ENCODE measurements around the gene ITPR1. TPM values are rescaled to one million over a fixed set of nuclear protein-coding genes. Genes with fewer than 3 reads are reported as not detected.
A peak's percentile ranks its signal among the peaks of the same experiment; 100 is the strongest.

Gene ITPR1
- total RNA-seq, 2 experiments from 2014 or later, result 84.4 to 104 TPM

- no peak overlapping the region for H2AFZ ChIP-seq (ENCODE audit: low read length)
- no peaks in the 10 kb centered on the region for H3K4me1 ChIP-seq (ENCODE audit: insufficient read depth, low read length, poor library complexity, severe bottlenecking)
- no peaks in the 10 kb centered on the region for H4K20me1 ChIP-seq (ENCODE audit: insufficient read depth, low read length)
- DNase-seq (ENCODE audit: low spot score), result no peak
- no peaks in the 10 kb centered on the region for H3K79me2 ChIP-seq (ENCODE audit: insufficient read depth, low read depth, low read length)
- no peaks in the 10 kb centered on the region for H3K9me3 ChIP-seq (ENCODE audit: low read length)
- H3K4me2 ChIP-seq (ENCODE audit: low read length), result no peak overlapping the region
- BruUV-seq (replicated peaks), result no TSS peak
- no peaks in the 10 kb centered on the region for H3K9me2 ChIP-seq (ENCODE audit: insufficient read depth, low read length)
- ChIA-PET POLR2A (no interaction called here), CTCF (ENCODE audit: unreplicated experiment) (no interaction called here)
- intact Hi-C loops (cut with micrococcal nuclease; ENCODE audit: unreplicated experiment), result no loop called here
- peaks cover 52% of the 10 kb centered on the region; the same call in 1 of the 2 replicates for H3K36me3 ChIP-seq (ENCODE audit: insufficient read depth, low read length)
- TF ChIP-seq EZH2phosphoT487 (IDR thresholded peaks at IDR 0.05; ENCODE audit: borderline replicate concordance, low read depth, low read length) (no peak), CTCF (conservative IDR thresholded peaks at IDR 0.05; ENCODE audit: low read length) (no peak)
- no peak overlapping the region for H3K4me3 ChIP-seq (ENCODE audit: low read depth, low read length, poor library complexity, severe bottlenecking)
- H3K27ac ChIP-seq (ENCODE audit: low read depth, low read length, poor library complexity, severe bottlenecking), result no peak overlapping the region
Observed at GRCh38 chr3:4718179-4718736, 225.1 kb downstream of the ITPR1 start.

- Histone ChIP-seq H3K36me3 (ENCODE audit: insufficient read depth, low read length) (peaks cover 49% of the 10 kb centered on the region; the same call in 1 of the 2 replicates), H3K4me1 (ENCODE audit: insufficient read depth, low read length, poor library complexity, severe bottlenecking) (no peaks in the 10 kb centered on the region), H3K79me2 (ENCODE audit: insufficient read depth, low read depth, low read length) (no peaks in the 10 kb centered on the region), H3K9me3 (ENCODE audit: low read length) (no peaks in the 10 kb centered on the region), H4K20me1 (ENCODE audit: insufficient read depth, low read length) (no peaks in the 10 kb centered on the region), H2AFZ (ENCODE audit: low read length) (no peak overlapping the region), H3K9me2 (ENCODE audit: insufficient read depth, low read length) (no peaks in the 10 kb centered on the region), H3K4me2 (ENCODE audit: low read length) (no peak overlapping the region), H3K27ac (ENCODE audit: low read depth, low read length, poor library complexity, severe bottlenecking) (no peak overlapping the region), H3K4me3 (ENCODE audit: low read depth, low read length, poor library complexity, severe bottlenecking) (no peak overlapping the region)
- BruUV-seq (replicated peaks), result no TSS peak
- TF ChIP-seq EZH2phosphoT487 (IDR thresholded peaks at IDR 0.05; ENCODE audit: borderline replicate concordance, low read depth, low read length), result no peak
- no peak for TF ChIP-seq CTCF (conservative IDR thresholded peaks at IDR 0.05; ENCODE audit: low read length)
- intact Hi-C loops (cut with micrococcal nuclease; ENCODE audit: unreplicated experiment), result no loop called here
- no peak for DNase-seq (ENCODE audit: low spot score)
- POLR2A ChIA-PET, result interaction anchor here (0.7 kb wide), 1 partner anchor 84 kb away, joined by 3 read pairs; no protein-coding TSS in a partner anchor
- CTCF ChIA-PET (ENCODE audit: unreplicated experiment), result no interaction called here
Observed at GRCh38 chr3:4719046-4719501, 225.9 kb downstream of the ITPR1 start.

GRCh38 chr3:4720316-4721075, 227.3 kb downstream of the ITPR1 start:
- BruUV-seq (replicated peaks), result no TSS peak
- no peak for DNase-seq (ENCODE audit: low spot score)
- ChIA-PET POLR2A (no interaction called here), CTCF (ENCODE audit: unreplicated experiment) (no interaction called here)
- intact Hi-C loops (cut with micrococcal nuclease; ENCODE audit: unreplicated experiment), result no loop called here
- H3K9me2 ChIP-seq (ENCODE audit: insufficient read depth, low read length), result no peaks in the 10 kb centered on the region
- no peaks in the 10 kb centered on the region for H4K20me1 ChIP-seq (ENCODE audit: insufficient read depth, low read length)
- H3K27ac ChIP-seq (ENCODE audit: low read depth, low read length, poor library complexity, severe bottlenecking), result no peak overlapping the region
- H3K4me1 ChIP-seq (ENCODE audit: insufficient read depth, low read length, poor library complexity, severe bottlenecking), result no peaks in the 10 kb centered on the region
- H2AFZ ChIP-seq (ENCODE audit: low read length), result no peak overlapping the region
- no peak overlapping the region for H3K4me2 ChIP-seq (ENCODE audit: low read length)
- no peak for TF ChIP-seq EZH2phosphoT487 (IDR thresholded peaks at IDR 0.05; ENCODE audit: borderline replicate concordance, low read depth, low read length)
- peak; percentile 35 for TF ChIP-seq CTCF (conservative IDR thresholded peaks at IDR 0.05; ENCODE audit: low read length)
- H3K79me2 ChIP-seq (ENCODE audit: insufficient read depth, low read depth, low read length), result no peaks in the 10 kb centered on the region
- peaks cover 35% of the 10 kb centered on the region; the same call in 1 of the 2 replicates for H3K36me3 ChIP-seq (ENCODE audit: insufficient read depth, low read length)
- no peak overlapping the region for H3K4me3 ChIP-seq (ENCODE audit: low read depth, low read length, poor library complexity, severe bottlenecking)
- no peaks in the 10 kb centered on the region for H3K9me3 ChIP-seq (ENCODE audit: low read length)
